ENCODE measurements around the gene ASPDH. TPM values are rescaled to one million over a fixed set of nuclear protein-coding genes. Genes with fewer than 3 reads are reported as not detected.

Gene ASPDH
- total and polyA plus RNA-seq, 3 experiments from 2014 or later = not detected

DNA sequence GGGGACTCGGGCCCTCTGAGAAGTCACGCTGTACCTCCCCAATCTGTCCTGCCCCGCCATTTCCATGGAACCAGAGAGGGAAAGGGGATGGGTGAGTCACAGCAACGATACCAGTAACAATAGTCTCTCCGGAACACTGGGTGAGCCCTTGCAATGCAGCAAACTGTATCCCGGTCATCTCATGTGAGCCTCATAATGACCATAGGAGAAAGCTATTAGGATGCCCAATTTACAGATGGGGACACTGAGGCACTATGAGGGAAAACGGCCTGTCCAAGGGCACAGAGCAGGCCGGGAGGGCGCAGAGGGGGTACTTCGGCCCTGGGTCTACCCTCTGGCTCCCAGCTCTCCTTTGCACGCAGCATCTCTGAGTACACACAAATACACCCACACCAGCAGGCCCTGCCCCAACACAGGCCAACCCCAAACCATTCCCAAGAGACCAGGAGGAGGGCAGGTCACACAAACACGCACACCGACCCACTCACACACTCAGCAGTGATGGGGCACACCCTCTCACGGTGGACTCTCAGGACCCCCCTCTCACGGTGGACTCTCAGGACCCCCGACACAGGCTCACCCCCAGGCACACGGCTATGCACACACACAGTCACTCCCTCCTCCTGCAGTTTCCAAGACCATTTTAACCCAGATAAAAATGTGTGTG lies 36.3 kb upstream of the ASPDH start:
- H3K36me3 ChIP-seq (ENCODE audit: insufficient read depth, low read length) = no peaks in the 10 kb centered on the region
- Mint-ChIP-seq H3K4me3 (no peak overlapping the region), H3K9me3 (peaks cover 0 to 3% (median 0%) of the 10 kb centered on the region in 5 donors), H3K27me3 (peaks cover 21 to 54% of the 10 kb centered on the region in 2 donors), H3K4me1 (peaks cover 0 to 6% (median 4%) of the 10 kb centered on the region in 3 donors), H3K36me3 (no peaks in the 10 kb centered on the region), H3K27ac (peak overlapping the region in 1 of 8 donors; percentile 52)
- H3K9me3 ChIP-seq (ENCODE audit: low read length) = no peaks in the 10 kb centered on the region
- no peak overlapping the region for H3K27ac ChIP-seq (ENCODE audit: low read depth, low read length)
- POLR2A ChIA-PET = no interaction called here
- CTCF ChIA-PET = no interaction called here
- H3K4me3 ChIP-seq (ENCODE audit: low read length) = no peak overlapping the region
- DNase-seq = no peak
- no peaks in the 10 kb centered on the region for H3K4me1 ChIP-seq (ENCODE audit: insufficient read depth, low read length)
- peaks cover 17% of the 10 kb centered on the region for H3K27me3 ChIP-seq (ENCODE audit: insufficient read depth, low read length, poor library complexity, severe bottlenecking)

DNA sequence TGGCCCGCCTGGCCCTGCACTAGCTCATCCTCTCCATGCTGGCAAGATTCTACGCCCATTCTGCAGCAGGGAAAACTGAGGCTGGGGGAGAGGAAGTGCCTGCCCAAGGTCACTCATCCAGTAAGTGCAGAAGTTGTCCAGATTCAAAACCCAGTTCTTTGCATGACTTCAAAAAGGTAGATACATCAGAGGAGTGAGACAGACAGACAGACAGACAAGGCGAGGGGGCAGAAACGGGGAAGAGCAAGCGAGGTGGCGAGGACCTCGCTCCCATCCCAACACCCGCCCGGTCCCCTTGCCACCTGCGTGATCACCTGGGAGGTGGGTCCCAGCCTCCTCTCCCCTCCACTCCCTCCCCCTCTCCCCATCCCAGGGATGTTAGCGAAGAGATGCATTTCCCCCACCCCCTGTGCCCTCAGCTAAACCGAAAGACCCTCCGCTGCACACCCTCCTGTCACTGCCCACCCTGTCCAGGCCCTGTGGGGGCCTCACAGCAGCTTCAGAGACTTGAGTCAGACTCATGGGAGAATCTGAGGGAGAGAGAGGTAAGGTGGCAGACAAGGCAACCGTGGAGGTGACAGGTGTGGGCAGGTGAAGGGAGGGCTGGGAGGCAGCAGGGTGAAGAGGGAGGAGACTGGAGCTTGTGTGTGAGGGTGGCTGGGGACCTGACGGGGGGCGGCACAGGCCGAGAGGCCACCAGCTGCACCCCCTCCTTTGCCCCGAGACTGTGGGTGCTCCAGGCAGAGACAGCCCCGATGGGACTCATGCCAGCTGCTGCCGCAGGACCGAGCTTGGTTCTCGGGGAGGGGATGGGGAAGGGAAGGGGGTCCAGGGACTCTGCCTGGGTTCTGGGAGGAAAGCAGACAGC lies 35.6 kb upstream of the ASPDH start:
- Histone ChIP-seq H3K27me3 (ENCODE audit: insufficient read depth, low read length, poor library complexity, severe bottlenecking) (peaks cover 9% of the 10 kb centered on the region), H3K9me3 (ENCODE audit: low read length) (no peaks in the 10 kb centered on the region), H3K4me3 (ENCODE audit: low read length) (no peak overlapping the region), H3K4me1 (ENCODE audit: insufficient read depth, low read length) (no peaks in the 10 kb centered on the region), H3K27ac (ENCODE audit: low read depth, low read length) (no peak overlapping the region), H3K36me3 (ENCODE audit: insufficient read depth, low read length) (no peaks in the 10 kb centered on the region)
- no peak overlapping the region for H3K4me3 Mint-ChIP-seq
- H3K36me3 Mint-ChIP-seq = no peaks in the 10 kb centered on the region
- peaks cover 0 to 3% (median 0%) of the 10 kb centered on the region in 5 donors for H3K9me3 Mint-ChIP-seq
- DNase-seq = no peak
- peaks cover 0 to 6% (median 4%) of the 10 kb centered on the region in 3 donors for H3K4me1 Mint-ChIP-seq
- H3K27me3 Mint-ChIP-seq = peaks cover 18 to 48% of the 10 kb centered on the region in 2 donors
- H3K27ac Mint-ChIP-seq = no peak overlapping the region
- ChIA-PET CTCF (no interaction called here), POLR2A (no interaction called here)

DNA sequence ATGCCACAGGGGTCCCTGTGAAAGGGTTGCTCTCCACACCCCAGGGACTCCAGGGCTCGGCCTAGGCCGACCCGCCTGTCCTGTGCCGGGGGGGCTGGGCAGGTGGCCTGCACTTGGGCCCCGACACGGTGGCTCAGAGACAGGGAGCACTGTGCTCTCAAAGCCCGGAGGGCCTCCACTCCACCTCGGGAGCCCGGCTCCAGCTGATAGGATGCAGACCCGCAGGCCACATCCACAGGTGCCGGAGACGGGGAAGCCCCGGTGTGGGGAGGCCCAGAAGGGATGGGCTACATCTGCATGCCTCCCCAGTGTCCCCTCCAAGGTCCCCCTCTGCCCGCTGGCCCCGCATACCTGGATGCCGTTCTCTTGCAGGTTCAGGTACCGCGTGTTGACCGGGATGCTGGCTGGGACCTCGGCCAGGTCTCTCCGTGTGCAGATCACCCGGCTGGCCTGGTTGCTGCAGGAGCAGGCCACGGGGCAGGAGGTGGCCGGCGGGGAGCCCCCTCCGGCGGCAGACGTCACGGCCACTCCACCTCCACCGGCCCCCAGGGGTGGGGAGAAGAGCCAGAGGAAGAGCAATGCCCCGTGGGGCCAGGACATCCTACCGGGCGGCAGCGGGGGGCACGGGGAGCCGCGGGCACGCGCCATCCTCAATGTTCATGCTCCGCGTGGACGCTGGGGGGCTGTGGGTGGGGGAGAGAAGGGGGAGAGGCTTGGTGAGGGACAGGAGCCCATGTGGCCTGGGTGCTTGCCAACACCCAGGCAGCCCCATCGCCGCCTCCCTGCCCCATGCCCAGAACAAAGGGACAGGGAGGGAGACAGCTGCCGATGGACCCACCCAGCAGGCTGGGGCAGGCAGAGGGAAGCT lies 34.7 kb upstream of the ASPDH start:
- ChIA-PET CTCF (interaction anchor here (1.4 kb wide), 1 partner anchor 8 kb away, joined by 6 read pairs; no protein-coding TSS in a partner anchor), POLR2A (no interaction called here)
- H3K36me3 Mint-ChIP-seq = no peaks in the 10 kb centered on the region
- H3K36me3 ChIP-seq (ENCODE audit: insufficient read depth, low read length) = no peaks in the 10 kb centered on the region
- H3K4me1 ChIP-seq (ENCODE audit: insufficient read depth, low read length) = no peaks in the 10 kb centered on the region
- H3K9me3 Mint-ChIP-seq = peaks cover 0 to 3% (median 0%) of the 10 kb centered on the region in 5 donors
- peaks cover 0 to 6% (median 4%) of the 10 kb centered on the region in 3 donors for H3K4me1 Mint-ChIP-seq
- H3K9me3 ChIP-seq (ENCODE audit: low read length) = no peaks in the 10 kb centered on the region
- H3K4me3 ChIP-seq (ENCODE audit: low read length) = no peak overlapping the region
- peaks cover 5% of the 10 kb centered on the region for H3K27me3 ChIP-seq (ENCODE audit: insufficient read depth, low read length, poor library complexity, severe bottlenecking)
- H3K4me3 Mint-ChIP-seq = no peak overlapping the region
- H3K27ac ChIP-seq (ENCODE audit: low read depth, low read length) = no peak overlapping the region
- DNase-seq = no peak
- peaks cover 15 to 41% of the 10 kb centered on the region in 2 donors for H3K27me3 Mint-ChIP-seq
- no peak overlapping the region for H3K27ac Mint-ChIP-seq

DNA sequence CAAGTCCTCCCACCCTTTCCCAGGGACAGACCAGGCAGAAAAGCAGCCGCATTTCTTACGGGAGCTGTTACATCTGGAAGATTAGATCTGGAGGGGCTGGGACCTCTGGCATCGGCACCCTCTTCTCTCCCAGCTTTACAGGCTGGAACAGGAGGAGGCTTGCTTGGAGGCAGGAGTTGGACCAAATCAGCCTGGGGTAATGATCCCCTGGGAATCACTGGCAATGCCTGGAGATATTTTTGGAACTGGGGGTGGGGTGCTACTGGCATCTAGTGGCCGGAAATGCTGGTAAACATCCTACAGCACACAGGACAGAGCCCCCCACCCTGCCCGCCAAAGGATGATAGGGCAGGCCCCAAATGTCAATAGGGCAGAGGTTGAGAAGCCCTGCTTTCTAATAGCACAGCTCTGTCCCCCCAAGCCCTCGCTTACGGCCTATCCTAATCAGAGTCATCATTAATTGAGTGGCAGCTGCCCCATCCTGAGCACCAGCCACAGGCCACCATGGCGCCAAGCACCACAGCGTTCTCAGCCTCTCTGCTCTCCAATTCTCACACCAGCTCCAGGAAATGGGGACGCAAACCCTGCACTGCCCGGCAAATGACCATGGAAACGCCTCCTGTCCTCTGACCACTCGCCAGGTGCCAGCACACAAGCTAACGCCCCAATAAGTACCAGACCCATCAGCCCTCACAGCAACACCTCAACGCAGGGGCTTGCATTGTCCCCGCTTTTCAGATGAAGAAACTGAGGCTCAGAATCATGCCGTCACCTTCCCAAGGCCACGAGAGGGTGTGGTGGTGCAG lies 33.9 kb upstream of the ASPDH start:
- Histone ChIP-seq H3K27me3 (ENCODE audit: insufficient read depth, low read length, poor library complexity, severe bottlenecking) (peaks cover 5% of the 10 kb centered on the region), H3K4me3 (ENCODE audit: low read length) (no peak overlapping the region), H3K9me3 (ENCODE audit: low read length) (no peaks in the 10 kb centered on the region), H3K4me1 (ENCODE audit: insufficient read depth, low read length) (no peaks in the 10 kb centered on the region), H3K36me3 (ENCODE audit: insufficient read depth, low read length) (no peaks in the 10 kb centered on the region), H3K27ac (ENCODE audit: low read depth, low read length) (no peak overlapping the region)
- Mint-ChIP-seq H3K36me3 (no peaks in the 10 kb centered on the region), H3K27ac (no peak overlapping the region), H3K4me3 (no peak overlapping the region), H3K4me1 (peaks cover 0 to 6% (median 4%) of the 10 kb centered on the region in 3 donors), H3K27me3 (peaks cover 10 to 33% of the 10 kb centered on the region in 2 donors), H3K9me3 (peaks cover 0 to 3% (median 0%) of the 10 kb centered on the region in 5 donors)
- DNase-seq = no peak
- ChIA-PET CTCF (interaction anchor here (1.4 kb wide), 1 partner anchor 9 kb away, joined by 6 read pairs; no protein-coding TSS in a partner anchor), POLR2A (no interaction called here)

DNA sequence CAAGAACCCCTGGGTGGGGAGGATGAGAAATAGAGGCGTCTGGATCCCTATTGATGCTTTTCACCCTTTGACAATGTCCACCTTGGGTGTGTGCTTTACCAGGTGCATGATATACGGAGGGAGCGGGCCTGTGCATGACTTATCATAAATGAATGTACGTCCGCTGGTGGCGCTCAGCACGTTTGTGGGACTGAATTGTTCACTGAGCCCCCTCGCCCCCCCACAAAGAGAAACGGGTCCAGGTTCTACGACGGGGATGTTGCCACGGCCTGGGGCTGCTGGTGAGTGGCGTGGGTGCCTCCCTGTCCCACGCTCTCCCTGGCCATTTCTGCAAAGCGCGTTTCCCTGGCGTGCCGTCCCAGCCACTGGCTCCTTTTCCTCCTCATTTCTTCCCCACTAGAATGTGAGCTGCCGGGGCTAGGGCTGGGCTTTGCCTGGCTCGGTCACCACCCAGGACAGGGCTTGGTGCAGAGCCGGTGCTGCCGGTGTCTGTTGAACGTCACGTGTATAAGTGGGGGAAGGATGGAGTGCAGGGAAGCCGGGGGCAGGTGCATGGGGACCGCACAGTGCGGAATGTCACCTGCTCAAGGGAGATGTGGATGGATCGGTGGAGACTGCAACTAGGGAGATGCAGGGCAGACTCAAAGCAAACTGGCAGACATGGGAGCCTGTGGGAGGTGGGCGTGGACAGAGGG lies 33.0 kb upstream of the ASPDH start:
- no peak overlapping the region for H3K4me3 Mint-ChIP-seq
- H3K9me3 ChIP-seq (ENCODE audit: low read length) = no peaks in the 10 kb centered on the region
- H3K4me1 Mint-ChIP-seq = no peaks in the 10 kb centered on the region
- no peaks in the 10 kb centered on the region for H3K36me3 Mint-ChIP-seq
- peaks cover 4 to 27% of the 10 kb centered on the region in 2 donors for H3K27me3 Mint-ChIP-seq
- H3K27ac ChIP-seq (ENCODE audit: low read depth, low read length) = no peak overlapping the region
- H3K27ac Mint-ChIP-seq = no peak overlapping the region
- peaks cover 0 to 3% (median 0%) of the 10 kb centered on the region in 5 donors for H3K9me3 Mint-ChIP-seq
- DNase-seq = no peak
- POLR2A ChIA-PET = no interaction called here
- CTCF ChIA-PET = interaction anchor here (1.4 kb wide), 1 partner anchor 10 kb away, joined by 6 read pairs; no protein-coding TSS in a partner anchor
- no peaks in the 10 kb centered on the region for H3K4me1 ChIP-seq (ENCODE audit: insufficient read depth, low read length)
- H3K36me3 ChIP-seq (ENCODE audit: insufficient read depth, low read length) = no peaks in the 10 kb centered on the region
- peaks cover 5% of the 10 kb centered on the region for H3K27me3 ChIP-seq (ENCODE audit: insufficient read depth, low read length, poor library complexity, severe bottlenecking)
- H3K4me3 ChIP-seq (ENCODE audit: low read length) = no peak overlapping the region

DNA sequence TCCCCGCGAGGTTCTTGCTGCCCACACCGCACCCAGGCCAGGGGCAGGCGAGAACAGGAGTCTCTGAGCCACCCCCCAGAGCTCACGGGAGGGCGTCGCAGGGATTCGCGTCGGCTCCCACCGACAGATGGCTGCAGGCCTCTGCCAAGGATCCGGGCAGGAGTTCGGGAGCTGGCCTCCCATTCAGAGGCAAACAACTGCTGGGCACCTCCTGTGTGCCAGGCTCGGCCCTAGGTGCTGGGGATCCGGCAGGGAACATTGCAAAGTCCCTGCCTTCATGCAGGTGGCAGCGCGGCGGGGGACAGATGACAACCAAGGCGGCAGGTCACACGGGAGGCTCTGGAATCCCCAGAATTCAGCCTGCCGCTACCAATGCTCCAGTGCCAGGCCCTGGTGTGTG lies 29.2 kb upstream of the ASPDH start:
- no peaks in the 10 kb centered on the region for H3K36me3 ChIP-seq (ENCODE audit: insufficient read depth, low read length)
- H3K27ac ChIP-seq (ENCODE audit: low read depth, low read length) = no peak overlapping the region
- H3K27me3 ChIP-seq (ENCODE audit: insufficient read depth, low read length, poor library complexity, severe bottlenecking) = no peaks in the 10 kb centered on the region
- peaks cover 9 to 12% of the 10 kb centered on the region in 2 donors for H3K27me3 Mint-ChIP-seq
- DNase-seq = no peak
- no peaks in the 10 kb centered on the region for H3K4me1 ChIP-seq (ENCODE audit: insufficient read depth, low read length)
- H3K4me1 Mint-ChIP-seq = no peaks in the 10 kb centered on the region
- no peaks in the 10 kb centered on the region for H3K9me3 ChIP-seq (ENCODE audit: low read length)
- no peaks in the 10 kb centered on the region for H3K9me3 Mint-ChIP-seq
- H3K4me3 Mint-ChIP-seq = no peak overlapping the region
- POLR2A ChIA-PET = no interaction called here
- no peaks in the 10 kb centered on the region for H3K36me3 Mint-ChIP-seq
- H3K4me3 ChIP-seq (ENCODE audit: low read length) = no peak overlapping the region
- CTCF ChIA-PET = interaction anchor here (1.5 kb wide), 1 partner anchor 13 kb away, joined by 3 read pairs; no protein-coding TSS in a partner anchor
- no peak overlapping the region for H3K27ac Mint-ChIP-seq
